NCI-H748 (cell line): ENCODE data around the gene CWC22.
"Not testable (repeated sequence)": the region's sequence is repeated elsewhere in the genome, so short reads cannot be mapped to it uniquely, and the experiment has no call there.

Source experiments
- DNase-seq: peaks from one replicate; lab custom pipeline; 2025; ENCODE audit not compliant: unreplicated experiment; lab: John Stamatoyannopoulos, UW

Gene CWC22

DNA sequence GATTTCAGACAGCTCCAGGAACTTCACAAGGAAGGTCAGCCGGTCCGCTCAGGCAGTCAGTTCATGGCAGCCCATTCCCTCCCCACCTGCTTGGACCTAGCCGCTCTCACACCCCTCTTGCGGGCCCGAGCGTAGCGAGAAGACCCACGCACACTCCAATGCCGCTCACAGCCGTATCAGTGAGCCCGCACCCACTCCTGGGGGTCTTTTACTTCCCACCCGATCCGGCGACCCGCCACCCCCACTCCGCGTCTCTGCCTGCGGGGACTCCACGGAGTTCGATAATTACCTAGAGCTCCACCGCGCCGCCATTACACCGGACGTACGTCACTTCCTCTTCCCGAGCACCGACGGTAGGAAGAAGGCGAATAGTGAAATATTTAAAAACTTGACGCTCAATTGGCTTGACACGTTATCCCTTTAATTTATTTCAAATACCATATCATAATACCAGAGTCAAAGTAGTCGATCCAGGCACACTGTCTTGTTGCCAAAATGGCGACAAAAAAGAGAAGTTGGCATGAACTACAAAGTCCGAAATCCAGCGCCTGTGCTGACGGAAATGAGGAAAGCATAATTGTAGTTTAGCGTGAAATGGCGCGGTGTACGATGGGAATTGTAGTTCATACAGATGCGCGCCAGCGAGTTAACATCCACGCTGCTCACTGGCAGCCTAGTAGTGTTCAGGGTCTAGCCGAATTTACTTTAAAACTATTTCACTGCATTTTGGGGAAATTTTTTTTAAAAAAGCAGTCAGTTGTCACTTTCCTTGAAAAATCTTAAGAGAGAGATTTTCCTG, at the start of gene CWC22:
CWC22 (minus strand) TSS at position 517 of the 799 bp plus-strand sequence. CDS start 13,956 bp downstream, outside the sequence.
- peak; percentile 96 for DNase-seq

DNA sequence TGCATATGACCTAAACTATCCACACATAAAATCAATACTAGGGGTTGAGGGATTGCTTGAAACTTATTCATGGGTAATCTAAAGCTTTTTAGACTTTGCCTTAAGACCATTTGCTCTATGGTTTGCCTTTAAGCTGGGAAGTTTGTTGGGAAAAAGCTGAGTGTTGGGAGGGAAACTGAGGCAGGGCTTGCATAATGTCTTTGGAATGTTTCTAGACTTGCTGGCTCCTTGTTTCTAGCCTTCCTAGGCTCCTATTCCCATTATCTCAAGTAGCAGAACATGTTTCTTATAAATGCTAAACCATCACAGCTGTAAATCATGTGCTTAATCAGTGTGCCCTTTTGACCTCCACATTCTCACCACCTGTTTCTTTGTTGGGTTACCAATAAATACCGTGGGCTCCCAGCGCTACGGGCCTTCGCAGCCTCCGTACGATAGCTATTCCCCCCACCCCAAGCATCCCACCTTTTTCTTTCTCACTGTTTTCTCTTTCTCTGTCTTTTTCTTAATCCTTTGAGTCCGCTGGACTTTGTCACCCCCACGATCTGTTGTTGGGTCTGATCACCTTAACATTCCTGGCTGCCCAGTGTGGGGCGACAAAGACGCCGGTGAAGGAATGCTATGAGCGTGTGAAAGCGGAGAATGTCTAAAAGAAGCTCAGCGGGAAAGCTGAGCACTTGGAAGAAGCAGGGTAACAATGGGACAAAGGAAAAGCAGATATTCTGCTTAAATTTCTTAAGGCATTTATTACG, 49.4 kb upstream of the CWC22 start:
- DNase-seq = peak; percentile 9

DNA sequence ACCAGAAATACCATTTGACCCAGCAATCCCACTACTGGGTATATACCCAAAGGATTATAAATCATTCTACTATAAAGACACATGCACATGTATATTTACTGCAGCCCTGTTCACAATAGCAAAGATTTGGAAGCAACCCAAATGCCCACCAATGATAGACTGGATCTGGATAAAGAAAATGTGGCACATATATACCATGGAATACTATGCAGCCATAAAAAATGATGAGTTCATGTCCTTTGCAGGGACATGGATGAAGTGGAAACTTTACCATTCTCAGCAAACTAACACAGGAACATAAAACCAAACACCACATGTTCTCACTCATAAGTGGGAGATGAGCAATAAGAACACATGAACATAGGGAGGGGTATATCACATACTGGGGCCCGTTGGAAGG, 47.5 kb upstream of the CWC22 start:
- not testable (repeated sequence) for DNase-seq

DNA sequence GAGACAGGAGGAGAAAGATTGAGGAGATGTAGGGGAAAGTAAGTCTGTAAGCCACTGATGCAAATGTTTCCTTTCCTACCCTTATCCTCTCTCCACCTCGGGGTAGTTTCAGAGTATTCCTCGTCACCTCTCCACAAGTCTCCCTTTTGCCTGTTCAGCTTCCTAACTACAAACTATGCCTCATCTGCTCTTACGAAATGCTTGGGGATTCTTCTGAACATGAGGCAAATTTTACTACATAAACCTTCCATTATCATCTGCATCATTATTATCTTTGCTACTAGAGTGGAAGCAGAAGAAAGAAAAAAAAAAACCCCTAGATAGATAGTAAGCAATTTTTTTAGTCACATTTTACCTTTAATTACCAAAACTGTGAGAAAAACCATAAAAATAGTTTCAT, 43.1 kb upstream of the CWC22 start:
- DNase-seq = no peak

DNA sequence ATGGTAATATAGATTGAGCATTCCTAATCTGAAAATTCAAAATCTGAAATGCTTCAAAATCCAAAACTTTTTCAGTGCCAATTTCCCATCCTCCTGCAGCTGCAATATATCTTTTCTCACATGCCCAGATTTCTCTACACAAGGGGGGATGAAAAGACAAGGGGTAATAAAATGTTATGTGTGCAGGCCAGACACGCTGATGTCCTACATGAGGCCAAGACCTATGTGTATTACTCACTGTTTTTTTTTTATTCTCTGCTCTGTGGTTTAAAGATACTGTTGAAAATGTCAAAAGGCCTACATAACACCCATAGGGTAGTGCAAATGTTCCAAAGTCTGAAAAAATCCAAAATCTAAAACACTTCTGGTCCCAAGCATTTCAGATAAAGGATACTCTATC, 41.2 kb upstream of the CWC22 start:
- DNase-seq = no peak

DNA sequence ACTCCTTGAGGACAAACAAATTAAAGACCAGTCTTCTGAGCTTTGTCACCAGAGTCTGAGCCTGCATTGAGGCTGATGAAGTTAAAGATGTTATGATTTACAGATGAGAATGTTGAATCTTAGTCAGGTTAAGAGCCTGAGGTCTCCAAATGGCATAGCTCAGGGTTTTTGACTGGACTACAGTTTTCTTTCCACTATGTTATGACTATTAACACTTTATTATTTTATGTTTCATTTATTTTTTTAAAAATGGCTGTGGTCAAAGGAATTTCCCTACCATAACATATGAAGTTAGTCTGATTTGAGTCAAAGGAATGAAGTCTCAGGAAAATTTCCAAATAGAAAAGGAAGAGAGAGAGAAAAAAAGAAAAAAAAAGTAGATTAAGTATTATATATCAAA, 39.7 kb upstream of the CWC22 start:
- DNase-seq = no peak

DNA sequence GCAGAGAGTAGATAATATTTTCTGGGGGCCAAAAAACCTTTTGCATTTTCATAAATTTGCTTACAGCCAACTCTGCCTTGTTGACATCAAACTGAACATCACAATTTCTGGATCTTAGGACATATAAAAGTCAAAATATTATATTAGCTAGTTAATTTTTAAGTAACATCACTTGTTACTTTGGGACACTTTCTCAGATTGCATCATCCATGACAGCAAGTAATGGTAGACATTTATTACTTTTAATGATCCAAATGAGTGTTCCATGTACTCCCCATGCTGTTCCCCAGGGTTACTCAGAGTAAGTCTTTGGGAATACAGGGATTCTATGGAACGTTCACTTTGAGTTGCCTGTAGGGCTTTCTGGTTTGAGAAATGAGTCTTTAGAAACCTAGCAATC, 39.1 kb upstream of the CWC22 start:
- no peak for DNase-seq

DNA sequence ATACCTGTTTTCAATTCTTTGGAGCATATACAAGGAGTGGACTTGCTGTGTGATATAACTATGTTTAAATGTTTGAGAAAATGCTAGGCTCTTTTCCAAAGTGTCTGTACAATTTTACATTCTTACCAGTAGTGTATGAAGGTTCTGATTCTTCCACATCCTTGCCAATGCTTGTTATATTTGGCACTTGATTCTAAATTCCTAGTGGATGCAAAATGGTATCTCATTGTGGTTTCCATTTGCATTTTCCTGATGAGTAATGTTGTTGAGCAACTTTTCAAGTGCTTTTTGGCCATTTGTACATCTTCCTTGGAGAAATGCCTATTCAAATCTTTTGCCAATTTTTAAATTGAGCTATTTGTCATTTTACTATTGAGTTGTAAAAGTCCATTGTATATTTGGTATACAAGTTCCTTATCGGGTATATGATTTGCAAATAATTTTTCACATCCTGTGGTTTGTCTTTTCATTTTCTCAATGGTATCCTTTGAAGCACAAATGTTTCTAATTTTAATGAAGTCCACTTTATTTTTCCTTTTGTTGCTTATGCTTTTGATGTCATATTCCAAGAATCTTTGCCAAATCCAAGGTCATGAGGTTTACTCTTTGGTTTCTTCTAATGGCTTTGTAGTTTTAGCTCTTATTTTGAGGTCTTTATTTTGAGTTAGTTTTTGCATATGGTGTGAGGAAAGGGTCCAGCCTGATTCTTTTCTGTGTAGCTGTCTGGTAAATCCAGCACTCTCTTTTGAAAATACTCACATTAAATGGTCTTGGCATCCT, 33.2 kb upstream of the CWC22 start:
- no peak for DNase-seq

DNA sequence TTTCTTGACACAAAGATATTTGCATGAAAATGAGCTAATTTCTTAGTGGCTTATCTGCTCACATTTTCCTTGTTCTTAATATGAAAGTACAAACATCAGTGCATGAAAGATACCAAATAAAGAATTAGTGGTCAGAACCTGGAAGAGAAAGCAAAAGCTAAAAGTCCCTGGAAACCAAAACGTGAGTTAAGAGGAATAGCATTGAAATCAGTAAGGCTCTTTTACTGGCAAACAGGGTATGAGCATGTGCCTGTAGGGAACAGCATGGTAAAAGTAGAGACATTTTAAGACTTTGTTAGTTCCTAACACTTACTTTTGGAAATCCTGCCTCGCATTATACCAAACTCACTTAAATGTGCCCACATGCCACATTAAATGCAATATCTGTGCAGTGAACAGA, 31.9 kb upstream of the CWC22 start:
- no peak for DNase-seq

DNA sequence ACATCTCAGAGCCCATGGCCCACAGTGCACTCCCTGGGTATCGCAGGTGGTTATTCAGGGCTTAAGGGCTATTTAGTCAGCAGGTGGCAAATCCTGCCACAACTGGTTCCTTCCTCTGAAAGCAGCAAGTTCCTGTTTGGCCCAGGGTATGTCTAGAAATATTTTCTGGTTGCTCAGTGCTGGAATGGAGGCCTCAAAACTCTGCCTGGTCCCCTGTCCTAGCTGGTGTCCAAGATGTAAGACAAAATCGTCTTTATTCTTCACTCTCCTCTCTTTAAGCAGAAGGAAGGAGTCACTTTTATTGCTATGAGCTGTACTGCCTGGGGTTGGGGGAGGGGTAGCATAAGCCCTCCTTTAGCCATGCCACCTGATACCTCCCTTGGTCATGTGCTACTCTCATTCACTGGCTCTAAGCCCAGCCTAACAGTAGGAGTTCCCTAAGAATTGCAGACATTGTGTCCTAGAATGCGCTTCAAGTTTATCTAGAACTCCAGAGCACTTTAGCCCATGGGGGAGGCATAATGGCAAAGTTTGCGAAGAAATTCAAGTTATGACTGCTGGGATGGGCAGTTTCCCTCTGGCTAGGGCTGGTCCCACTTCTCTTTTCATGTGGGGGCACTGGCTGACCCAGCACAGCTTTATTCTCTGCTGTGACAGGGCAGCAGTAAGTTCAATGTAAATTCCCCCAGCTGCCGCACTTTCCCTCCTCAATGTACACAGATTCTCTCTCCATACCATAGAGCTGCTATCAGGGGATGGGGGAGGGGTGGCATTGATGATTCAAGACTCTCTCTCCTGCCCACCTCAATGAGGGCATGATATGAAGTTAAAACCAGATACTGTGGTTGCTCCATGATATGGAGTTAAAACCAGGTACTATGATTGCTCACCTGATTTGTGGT, 27.1 kb upstream of the CWC22 start:
- DNase-seq = peak; percentile 80

DNA sequence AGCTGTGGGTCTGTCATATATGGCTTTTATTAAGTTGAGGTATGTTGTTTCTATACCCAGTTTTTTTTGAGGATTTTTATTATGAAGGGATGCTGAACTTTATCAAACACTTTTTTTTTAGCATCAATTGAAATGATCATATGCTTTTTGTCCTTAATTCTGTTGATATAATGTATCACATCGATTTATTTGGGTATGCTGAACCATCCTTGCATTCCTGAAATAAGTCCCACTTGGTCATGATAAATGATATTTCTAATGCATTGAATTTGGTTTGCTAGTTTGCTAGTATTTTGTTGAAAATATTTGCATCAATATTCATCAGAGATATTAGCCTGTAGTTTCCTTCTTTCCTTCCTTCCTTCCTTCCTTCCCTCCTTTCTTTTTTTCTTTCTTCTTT, 22.5 kb upstream of the CWC22 start:
- DNase-seq = no peak

DNA sequence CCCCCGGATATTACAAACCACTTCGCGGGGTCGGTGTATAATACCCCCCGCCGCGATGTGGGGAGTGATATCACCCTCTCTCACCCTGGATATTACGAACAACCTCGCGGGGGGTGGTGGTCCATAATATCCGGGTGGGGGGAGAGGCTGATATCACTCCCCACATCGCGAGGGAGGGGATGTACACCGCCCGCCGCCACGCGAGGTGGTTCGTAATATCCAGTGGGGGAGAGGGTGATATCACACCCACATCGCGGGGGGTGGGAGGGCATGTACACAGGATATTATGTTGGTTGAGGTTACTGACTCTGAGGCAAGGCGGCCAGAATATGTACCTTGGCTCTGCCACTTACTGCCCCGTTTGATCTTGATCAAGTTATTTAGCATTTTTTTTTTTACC, 14.8 kb upstream of the CWC22 start:
- peak; percentile 23 for DNase-seq

DNA sequence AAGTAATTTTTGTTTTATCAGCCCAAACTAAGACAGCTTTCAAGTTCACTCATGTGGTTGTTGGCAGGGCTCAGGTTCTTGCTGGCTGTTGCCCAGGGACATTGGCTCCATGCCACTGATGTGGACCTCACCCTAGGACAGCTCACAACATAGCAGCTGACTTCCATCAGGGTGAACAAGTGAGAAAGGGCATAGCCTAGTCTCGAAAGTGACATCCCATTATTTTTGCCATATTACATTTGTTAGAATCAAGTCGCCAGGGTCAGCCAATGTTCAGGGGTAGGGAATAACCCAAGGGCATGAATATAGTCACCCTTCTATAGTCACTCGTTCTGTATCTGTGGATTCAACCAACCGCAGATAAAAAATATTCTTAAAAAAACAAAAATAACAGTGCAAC, 10.7 kb upstream of the CWC22 start:
- DNase-seq = no peak

DNA sequence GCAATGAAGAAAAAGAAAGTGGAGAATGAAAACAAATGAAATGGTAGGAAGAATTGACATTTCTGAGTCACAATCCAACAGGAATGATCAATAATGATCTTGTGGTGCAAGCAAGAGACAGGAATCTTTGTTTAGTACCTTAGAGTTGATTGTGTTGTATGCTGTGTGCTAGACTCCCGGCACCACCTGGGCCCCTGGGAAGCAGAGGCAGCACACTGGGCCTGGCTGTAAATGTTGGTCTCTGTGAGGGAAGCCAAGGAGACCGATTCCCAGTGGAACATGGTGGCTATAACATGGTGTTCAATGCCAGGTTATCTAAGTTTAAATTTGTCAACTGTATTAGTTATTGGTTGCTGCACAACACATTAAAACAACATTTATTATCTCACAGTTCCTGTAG, 9.8 kb upstream of the CWC22 start:
- DNase-seq = no peak

DNA sequence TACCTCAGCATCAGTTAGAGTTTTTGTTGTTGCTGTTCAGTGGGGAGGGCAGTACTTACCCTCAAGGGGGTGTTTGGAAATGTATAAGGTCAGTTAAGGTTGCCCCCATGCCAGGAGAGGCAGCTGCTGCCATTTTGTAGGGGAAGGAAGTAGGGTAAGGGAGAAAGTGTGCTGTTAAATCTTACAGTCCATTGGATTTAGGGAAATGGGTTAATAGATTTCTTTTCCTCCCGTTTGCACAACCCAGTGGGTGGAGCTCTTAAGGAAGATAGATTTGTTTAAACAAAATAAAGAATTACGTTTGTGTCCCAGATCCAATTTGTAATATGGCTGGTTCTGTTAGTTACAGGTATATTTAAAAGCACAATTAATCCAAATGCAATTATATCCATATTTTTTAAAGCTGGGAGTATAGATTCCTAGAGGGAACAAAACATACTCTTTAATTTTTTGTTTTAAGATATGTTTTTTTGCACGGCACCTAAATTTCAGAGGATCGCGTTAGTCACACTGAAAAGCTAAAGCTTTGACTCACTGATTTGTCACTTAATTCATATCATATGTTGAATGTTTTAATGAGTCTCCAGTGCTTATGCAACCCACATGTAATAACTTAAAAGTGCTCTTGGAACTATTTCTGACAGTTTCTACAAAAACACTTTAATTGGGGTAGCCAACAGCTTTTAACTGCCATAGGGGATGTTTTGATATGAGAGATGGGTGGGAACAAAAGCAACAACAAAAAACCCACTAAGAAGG, 9.0 kb upstream of the CWC22 start:
- DNase-seq = no peak

DNA sequence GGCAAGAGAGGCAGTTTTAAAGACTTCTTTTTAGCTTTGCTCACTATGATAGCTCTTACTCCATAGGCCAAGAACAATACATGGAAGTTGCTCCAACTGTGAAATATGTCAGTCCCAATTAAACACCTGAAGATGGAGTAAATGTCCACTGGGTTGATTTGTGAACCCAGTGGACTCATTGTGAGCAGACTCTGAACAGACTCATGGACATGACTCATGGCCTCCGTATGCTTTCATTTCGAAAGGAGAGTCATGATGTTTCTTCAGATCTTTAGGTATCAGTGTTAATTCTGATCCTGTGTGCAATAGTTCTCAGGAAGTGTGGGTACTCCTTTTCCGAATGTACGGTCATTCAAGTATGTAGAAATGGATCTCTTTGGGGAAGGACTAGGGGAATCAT, 5.4 kb upstream of the CWC22 start:
- DNase-seq = no peak

DNA sequence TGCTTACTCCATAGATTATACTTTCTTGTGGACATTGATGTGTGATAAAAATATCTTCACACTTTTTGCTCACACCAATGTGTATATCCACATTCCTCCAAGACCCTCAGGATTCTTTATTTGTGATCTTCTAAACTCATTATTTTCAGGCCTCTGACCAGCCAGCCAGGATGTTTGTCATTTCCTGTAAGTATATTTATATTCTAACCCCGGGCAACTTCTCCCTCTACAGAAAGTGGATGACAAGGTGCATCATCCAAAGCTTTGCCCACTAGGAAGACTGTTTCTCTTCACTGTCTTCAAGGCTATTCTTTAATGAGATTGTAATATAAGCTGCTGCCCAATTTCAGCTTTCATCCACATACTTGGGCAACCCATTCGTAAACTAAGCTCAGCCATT, 3.6 kb upstream of the CWC22 start:
- DNase-seq = no peak

DNA sequence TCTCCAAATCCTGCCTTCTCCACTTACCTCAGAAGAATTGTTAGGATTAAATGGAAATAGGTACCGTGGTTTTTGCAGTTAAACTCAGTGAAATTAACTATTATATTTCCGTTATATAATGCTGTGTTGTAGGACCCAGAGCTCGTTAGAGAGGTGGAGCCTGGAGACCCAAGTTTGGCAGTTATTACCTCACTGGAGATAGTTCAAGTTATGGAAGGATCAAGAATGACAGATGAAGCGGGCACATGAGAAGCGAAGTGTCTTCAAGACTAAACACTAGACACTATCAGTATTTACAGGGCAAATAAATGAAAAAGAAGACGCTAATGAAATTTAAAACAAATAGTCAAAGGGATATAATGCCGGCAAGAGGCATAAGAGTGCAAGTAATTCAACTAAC, 866 bp downstream of the CWC22 start:
- no peak for DNase-seq

DNA sequence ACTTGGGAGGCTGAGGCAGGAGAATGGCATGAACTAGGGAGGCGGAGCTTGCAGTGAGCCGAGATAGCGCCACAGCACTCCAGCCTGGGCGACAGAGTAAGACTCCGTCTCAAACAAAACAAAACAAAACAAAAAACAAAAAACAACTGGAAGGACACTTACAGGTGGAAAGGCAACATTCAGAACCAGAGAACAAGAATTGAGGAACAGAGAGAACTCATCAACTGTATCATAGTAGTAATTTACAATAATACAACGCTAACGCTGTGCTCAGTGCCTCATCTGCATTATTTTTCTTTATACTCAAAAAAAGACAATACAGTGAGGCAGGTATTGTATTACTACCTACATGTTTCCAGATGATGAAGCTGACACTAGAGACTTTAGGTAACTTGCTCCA, 1.6 kb downstream of the CWC22 start:
- DNase-seq = not testable (repeated sequence)

DNA sequence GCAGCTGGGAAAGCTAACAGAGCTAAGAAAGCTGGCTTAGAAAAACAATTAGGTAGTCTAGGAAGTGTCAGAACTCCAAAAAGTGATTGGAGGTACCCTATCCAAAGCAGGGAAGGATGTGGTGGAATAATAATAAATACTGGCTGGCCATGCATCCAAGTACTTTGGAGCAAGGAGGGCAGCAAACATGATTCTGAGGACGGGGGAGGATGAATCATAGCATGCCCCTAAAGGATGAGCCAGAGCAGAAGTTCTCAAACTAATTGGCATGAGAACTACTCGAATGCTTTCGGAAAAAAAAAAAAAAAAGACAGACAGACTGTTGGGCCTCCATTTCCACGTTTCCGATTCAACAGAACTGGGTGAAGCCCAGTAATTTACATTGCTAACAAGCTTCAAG, 2.4 kb downstream of the CWC22 start:
- no peak for DNase-seq
